Naive thymus-derived CD4-positive, alpha-beta T cell (primary cell): Measurements from ENCODE around the gene NOTCH4. TPM values are rescaled to one million over a fixed set of nuclear protein-coding genes. Genes with fewer than 3 reads are reported as not detected.

Source experiments
- ATAC-seq: fragments of 150-1000 bp; cut with Tn5 transposase; 2 replicates; pipeline ENCODE4 v1.10.0; 2021; ENCODE audit warnings: mild to moderate bottlenecking, moderate library complexity
- CTCF ChIA-PET: fragments of 350-600 bp; sonication (Branson Sonifier 250); formaldehyde crosslinking; loops from one replicate; lab custom pipeline; 2021; ENCODE audit warnings: antibody characterized with exemption; lab: Charles Lee
- POLR2A ChIA-PET: fragments of 350-600 bp; sonication (Branson Sonifier 250); formaldehyde crosslinking; loops from one replicate; lab custom pipeline; 2021; ENCODE audit warnings: antibody characterized with exemption, inconsistent platforms; lab: Charles Lee
- DNase-seq, 9 donors: peaks; one replicate each; pipeline versions ENCODE4 v3.0.0 to v3.0.0-alpha.2; 2020 to 2022; ENCODE audit warnings: mixed read lengths in 1 of 9
- H3K27ac ChIP-seq: one replicate; pipeline ENCODE4 v1.7.0; 2013; ENCODE audit warnings: mild to moderate bottlenecking, low read depth, low read length, moderate library complexity
- H3K27me3 ChIP-seq, 2 donors: one replicate each; pipeline ENCODE4 v1.7.0; 2013; ENCODE audit warnings: low read length in 2 of 2, mild to moderate bottlenecking in 2 of 2, moderate library complexity in 2 of 2; ENCODE audit not compliant: control insufficient read depth in 2 of 2, insufficient read depth in 2 of 2
- H3K36me3 ChIP-seq, 3 experiments: 1 replicate in 2 of 3; 2 replicates in 1 of 3; pipeline ENCODE4 v1.7.0; 2013; ENCODE audit warnings: low read length in 3 of 3, mild to moderate bottlenecking in 3 of 3, moderate library complexity in 1 of 3; ENCODE audit not compliant: insufficient read depth in 3 of 3, control insufficient read depth in 2 of 3
- H3K4me1 ChIP-seq, 2 donors: one replicate each; pipeline ENCODE4 v1.7.0; 2013; ENCODE audit warnings: low read length in 2 of 2, mild to moderate bottlenecking in 2 of 2, moderate library complexity in 1 of 2; ENCODE audit not compliant: control insufficient read depth in 2 of 2, insufficient read depth in 2 of 2
- H3K4me3 ChIP-seq: 2 replicates; pipeline ENCODE4 v1.7.0; 2013; ENCODE audit warnings: mild to moderate bottlenecking, low read length
- H3K9me3 ChIP-seq, 3 experiments: 1 replicate in 2 of 3; 2 replicates in 1 of 3; pipeline ENCODE4 v1.7.0; 2013; ENCODE audit warnings: low read length in 3 of 3; ENCODE audit not compliant: control insufficient read depth in 2 of 3
- H3K27ac Mint-ChIP-seq, 9 donors: one replicate each; pipeline ENCODE4 v1.8.0; 2020 to 2022; ENCODE audit warnings: mixed read lengths in 9 of 9, mild to moderate bottlenecking in 8 of 9, moderate library complexity in 5 of 9, inconsistent platforms in 2 of 9
- H3K27me3 Mint-ChIP-seq, 5 donors: one replicate each; pipeline ENCODE4 v1.8.0; 2021 to 2022; ENCODE audit warnings: mixed read lengths in 5 of 5, mild to moderate bottlenecking in 1 of 5
- H3K36me3 Mint-ChIP-seq, 5 donors: one replicate each; pipeline ENCODE4 v1.8.0; 2020 to 2022; ENCODE audit warnings: mixed read lengths in 5 of 5, mild to moderate bottlenecking in 3 of 5, inconsistent platforms in 1 of 5
- H3K4me1 Mint-ChIP-seq, 7 donors: one replicate each; pipeline ENCODE4 v1.8.0; 2020 to 2022; ENCODE audit warnings: mixed read lengths in 7 of 7, mild to moderate bottlenecking in 3 of 7, inconsistent platforms in 1 of 7
- H3K4me3 Mint-ChIP-seq, 10 donors: one replicate each; pipeline ENCODE4 v1.8.0; 2020 to 2022; ENCODE audit warnings: mild to moderate bottlenecking in 10 of 10, mixed read lengths in 10 of 10, moderate library complexity in 6 of 10, inconsistent platforms in 2 of 10
- H3K9me3 Mint-ChIP-seq, 11 donors: one replicate each; pipeline ENCODE4 v1.8.0; 2020 to 2022; ENCODE audit warnings: mixed read lengths in 11 of 11, mild to moderate bottlenecking in 4 of 11, inconsistent platforms in 1 of 11, moderate library complexity in 1 of 11
- intact Hi-C, 2 donors: fragments of 100-400 bp; cut with micrococcal nuclease; formaldehyde crosslinking; loops; one replicate each; pipeline ENCODE4 v1.15.1; 2023
- polyA plus RNA-seq, 2 donors: library from polyadenylated mRNA; unstranded; fragments of 300-500 nt; fragmentation: Illumina TruSeq; gene quantifications; one replicate each; pipeline ENCODE4 v1.2.3, GENCODE V29; 2021
- total RNA-seq, 6 experiments: library from RNA in 5 of 6; stranded (reverse) in 5 of 6; gene quantifications; 1 replicate in 5 of 6; 2 replicates in 1 of 6; pipeline ENCODE4 v1.2.3 and lab custom pipeline; 2021 to 2026

Gene NOTCH4
- total and polyA plus RNA-seq, 7 experiments from 2014 or later: 0.27 to 4.7 (median 0.59) TPM

- H3K36me3 Mint-ChIP-seq: peaks cover 0 to 14% (median 10%) of the 10 kb centered on the region in 5 donors
- DNase-seq (no peak), ATAC-seq (no peak)
- Histone ChIP-seq H3K4me1 (peaks cover 31 to 61% of the 10 kb centered on the region in 2 donors), H3K27me3 (no peaks in the 10 kb centered on the region), H3K9me3 (no peaks in the 10 kb centered on the region), H3K27ac (peak overlapping the region; percentile 91), H3K36me3 (peaks cover 0 to 16% (median 0%) of the 10 kb centered on the region in 3 experiments), H3K4me3 (peak overlapping the region; percentile 82)
- H3K27me3 Mint-ChIP-seq: no peaks in the 10 kb centered on the region
- H3K4me3 Mint-ChIP-seq: peak overlapping the region; percentile 85 to 98 (median 95)
- intact Hi-C loops: loop anchor here (1.0 to 5.0 kb wide), 13 partner anchors 22 to 1559 kb away; partner anchors contain the start of genes NELFE (in 2 of the 2), PPT2 (in 2 of the 2), PSMB8 (in 2 of the 2) and SKIC2 (in 2 of the 2)
- H3K9me3 Mint-ChIP-seq: peaks cover 0 to 3% (median 0%) of the 10 kb centered on the region in 11 donors
- POLR2A ChIA-PET: interaction anchor here (0.9 to 8.1 kb wide), 9 partner anchors 12 to 795 kb away, joined by 3 to 259 read pairs (median 7); partner anchors contain the start of genes ATF6B, EGFL8, FKBPL and GPSM3
- H3K27ac Mint-ChIP-seq: peak overlapping the region; percentile 87 to 100 (median 95)
- CTCF ChIA-PET: interaction anchor here (0.6 to 2.1 kb wide), 9 partner anchors 15 to 1169 kb away, joined by 3 to 9 read pairs (median 4); partner anchors contain the start of gene GPSM3
- peaks cover 60 to 87% (median 68%) of the 10 kb centered on the region in 7 donors for H3K4me1 Mint-ChIP-seq
Observed at GRCh38 chr6:32176476-32177182, 47.2 kb downstream of the NOTCH4 start.

GRCh38 chr6:32175711-32176475 lies 48.0 kb downstream of the NOTCH4 start, which contains the start of gene AGPAT1:
TSS of gene AGPAT1 (minus strand) at chr6:32176084. CDS start at chr6:32171496, 4,588 bp downstream.
- H3K4me1 Mint-ChIP-seq: peaks cover 59 to 89% (median 73%) of the 10 kb centered on the region in 7 donors
- DNase-seq (peak; percentile 85 to 95 (median 95)), ATAC-seq (peak; percentile 64)
- no peaks in the 10 kb centered on the region for H3K9me3 ChIP-seq
- H3K27ac Mint-ChIP-seq: peak within 1 kb of the TSS; percentile 87 to 100 (median 95)
- peak within 1 kb of the TSS; percentile 91 for H3K27ac ChIP-seq
- POLR2A ChIA-PET: interaction anchor here (0.9 to 8.1 kb wide), 6 partner anchors 12 to 669 kb away, joined by 3 to 259 read pairs (median 8); partner anchors contain the start of genes ATF6B, EGFL8, FKBPL and GPSM3
- H3K27me3 ChIP-seq: no peaks in the 10 kb centered on the region
- intact Hi-C loops: loop anchor here (1.0 to 5.0 kb wide), 11 partner anchors 22 to 1559 kb away; partner anchors contain the start of genes NELFE (in 2 of the 2), PPT2 (in 2 of the 2), SKIC2 (in 2 of the 2) and BAG6 (in 1 of the 2)
- peak within 1 kb of the TSS; percentile 82 for H3K4me3 ChIP-seq
- H3K36me3 ChIP-seq: peaks cover 0 to 14% (median 0%) of the 10 kb centered on the region in 3 experiments
- peak within 1 kb of the TSS; percentile 85 to 98 (median 95) for H3K4me3 Mint-ChIP-seq
- H3K27me3 Mint-ChIP-seq: no peaks in the 10 kb centered on the region
- H3K36me3 Mint-ChIP-seq: peaks cover 0 to 17% (median 9%) of the 10 kb centered on the region in 5 donors
- CTCF ChIA-PET: interaction anchor here (0.6 to 2.1 kb wide), 3 partner anchors 19 to 371 kb away, joined by 3 to 9 read pairs (median 3); no protein-coding TSS in a partner anchor
- peaks cover 0 to 3% (median 0%) of the 10 kb centered on the region in 11 donors for H3K9me3 Mint-ChIP-seq
- H3K4me1 ChIP-seq: peaks cover 31 to 56% of the 10 kb centered on the region in 2 donors

- peaks cover 56 to 83% (median 67%) of the 10 kb centered on the region in 7 donors for H3K4me1 Mint-ChIP-seq
- POLR2A ChIA-PET: no interaction called here
- DNase-seq (no peak), ATAC-seq (no peak)
- peaks cover 0 to 3% (median 0%) of the 10 kb centered on the region in 11 donors for H3K9me3 Mint-ChIP-seq
- H3K4me1 ChIP-seq: peaks cover 31 to 54% of the 10 kb centered on the region in 2 donors
- peak overlapping the region; percentile 91 for H3K27ac ChIP-seq
- H3K4me3 ChIP-seq: peak overlapping the region; percentile 82
- peak overlapping the region; percentile 85 to 98 (median 95) for H3K4me3 Mint-ChIP-seq
- H3K27me3 ChIP-seq: no peaks in the 10 kb centered on the region
- intact Hi-C loops: loop anchor here (5.0 kb wide), 7 partner anchors 218 to 1558 kb away; partner anchors contain the start of genes BAG6 (in 1 of the 2), BRD2 (in 1 of the 2), CLIC1 (in 1 of the 2) and EHMT2 (in 1 of the 2)
- no peaks in the 10 kb centered on the region for H3K9me3 ChIP-seq
- H3K36me3 ChIP-seq: peaks cover 0 to 15% (median 1%) of the 10 kb centered on the region in 3 experiments
- peak overlapping the region; percentile 26 to 99 (median 87) for H3K27ac Mint-ChIP-seq
- peaks cover 0 to 17% (median 6%) of the 10 kb centered on the region in 5 donors for H3K36me3 Mint-ChIP-seq
- H3K27me3 Mint-ChIP-seq: no peaks in the 10 kb centered on the region
- CTCF ChIA-PET: no interaction called here
Observed at GRCh38 chr6:32175322-32175710, 48.6 kb downstream of the NOTCH4 start.

GRCh38 chr6:32174416-32174815 lies 49.5 kb downstream of the NOTCH4 start:
- Mint-ChIP-seq H3K4me1 (peaks cover 50 to 75% (median 67%) of the 10 kb centered on the region in 7 donors), H3K27me3 (no peaks in the 10 kb centered on the region), H3K36me3 (peaks cover 5 to 20% (median 13%) of the 10 kb centered on the region in 5 donors), H3K27ac (peak overlapping the region in 6 of 9 donors; percentile 9 to 83 (median 66)), H3K4me3 (peak overlapping the region; percentile 51 to 98 (median 95)), H3K9me3 (peaks cover 0 to 3% (median 0%) of the 10 kb centered on the region in 11 donors)
- H3K36me3 ChIP-seq: peaks cover 0 to 20% (median 9%) of the 10 kb centered on the region in 3 experiments
- intact Hi-C loops: no loop called here
- no peak overlapping the region for H3K4me3 ChIP-seq
- peaks cover 29 to 51% of the 10 kb centered on the region in 2 donors for H3K4me1 ChIP-seq
- no peaks in the 10 kb centered on the region for H3K9me3 ChIP-seq
- ChIA-PET POLR2A (interaction anchor here (1.8 kb wide), 1 partner anchor 19 kb away, joined by 10 read pairs; the partner anchor contains the start of gene GPSM3), CTCF (no interaction called here)
- DNase-seq (no peak), ATAC-seq (no peak)
- H3K27ac ChIP-seq: peak overlapping the region; percentile 8
- H3K27me3 ChIP-seq: no peaks in the 10 kb centered on the region

- peak in 3 of 9 donors; percentile 43 to 51 (median 45) for DNase-seq
- intact Hi-C loops: no loop called here
Observed at GRCh38 chr6:32173051-32173727, 50.7 kb downstream of the NOTCH4 start.

More at GRCh38 chr6:32173051-32173727, 50.7 kb downstream of the NOTCH4 start:
- Histone ChIP-seq H3K27ac (peak overlapping the region; percentile 37), H3K9me3 (no peaks in the 10 kb centered on the region), H3K27me3 (no peaks in the 10 kb centered on the region), H3K36me3 (peaks cover 0 to 32% (median 15%) of the 10 kb centered on the region in 3 experiments), H3K4me3 (no peak overlapping the region), H3K4me1 (peaks cover 21 to 42% of the 10 kb centered on the region in 2 donors)
- Mint-ChIP-seq H3K4me3 (peak overlapping the region; percentile 17 to 97 (median 58)), H3K36me3 (peaks cover 5 to 25% (median 11%) of the 10 kb centered on the region in 5 donors), H3K4me1 (peaks cover 41 to 63% (median 58%) of the 10 kb centered on the region in 7 donors), H3K27ac (peak overlapping the region; percentile 7 to 88 (median 66)), H3K27me3 (no peaks in the 10 kb centered on the region), H3K9me3 (peaks cover 0 to 3% (median 0%) of the 10 kb centered on the region in 11 donors)
- CTCF ChIA-PET: no interaction called here
- no peak for ATAC-seq
- POLR2A ChIA-PET: interaction anchor here (1.3 to 1.8 kb wide), 2 partner anchors 15 to 20 kb away, joined by 4 to 10 read pairs; partner anchors contain the start of gene GPSM3
